Endothelial cell of umbilical vein (primary cell): ENCODE results near the gene P2RY6. TPM values are rescaled to one million over a fixed set of nuclear protein-coding genes. Genes with fewer than 3 reads are reported as not detected.
A peak's percentile ranks its signal among the peaks of the same experiment; 100 is the strongest.

Experiments
- BruUV-seq: library from RNA; stranded (reverse); fragments of 400-500 nt; replicated peaks from 2 replicates; lab custom pipeline; 2021; lab: Mats Ljungman, UMichigan
- CTCF ChIA-PET: fragments of 300-600, 350-600 bp; sonication (Branson Sonifier 250); formaldehyde crosslinking; loops from one replicate; lab custom pipeline; 2021; ENCODE audit warnings: antibody characterized with exemption, inconsistent platforms; lab: Charles Lee
- POLR2A ChIA-PET: fragments of 300-600, 350-600 bp; sonication (Branson Sonifier 250); formaldehyde crosslinking; loops from one replicate; lab custom pipeline; 2021; ENCODE audit warnings: antibody characterized with exemption, inconsistent platforms; lab: Charles Lee
- DNase-seq: peaks from one replicate; pipeline ENCODE4 v3.0.0-alpha.2; 2011; ENCODE audit warnings: low read depth, low spot score
- FAIRE-seq: peaks from 2 replicates; lab custom pipeline; 2011; peaks lifted over from hg19 to GRCh38; lab: Jason Lieb, UNC
- H2AFZ ChIP-seq: 2 replicates; pipeline ENCODE4 v1.6.0; 2012; ENCODE audit warnings: low read depth, low read length, control low read depth, inconsistent platforms
- H3K27ac ChIP-seq: 2 replicates; pipeline ENCODE4 v1.5.1; 2011; ENCODE audit warnings: low read depth, mild to moderate bottlenecking, control low read depth, low read length, moderate library complexity; ENCODE audit not compliant: insufficient read depth
- H3K27me3 ChIP-seq, 2 experiments: 2 replicates each; pipeline versions ENCODE4 v1.6.0 to v1.6.1; 2011; ENCODE audit warnings: low read length in 2 of 2, mixed read lengths in 1 of 2; ENCODE audit not compliant: control insufficient read depth in 2 of 2, insufficient read depth in 2 of 2
- H3K36me3 ChIP-seq, 2 experiments: 2 replicates in 1 of 2; 3 replicates in 1 of 2; pipeline ENCODE4 v1.5.1; 2011; ENCODE audit warnings: low read length in 2 of 2, mild to moderate bottlenecking in 1 of 2, moderate library complexity in 1 of 2; ENCODE audit not compliant: control insufficient read depth in 2 of 2, insufficient read depth in 2 of 2; ENCODE audit errors: extremely low read depth in 1 of 2
- H3K4me1 ChIP-seq: 3 replicates; pipeline ENCODE4 v1.5.1; 2011; ENCODE audit warnings: mild to moderate bottlenecking, low read length; ENCODE audit not compliant: control insufficient read depth, insufficient read depth; ENCODE audit errors: extremely low read depth
- H3K4me2 ChIP-seq: 2 replicates; pipeline ENCODE4 v1.6.1; 2011; ENCODE audit warnings: low read length, control low read depth, mixed read lengths; ENCODE audit not compliant: insufficient read depth
- H3K4me3 ChIP-seq, 3 experiments: fragments of 200-600 bp in 1 of 3; sonication (generic), shearing (Covaris generic) in 1 of 3; replicated peaks in 1 of 3; 2 replicates each; pipeline ENCODE4 v1.5.1; 2011 to 2016; ENCODE audit warnings: control low read depth in 3 of 3, low read length in 3 of 3, mild to moderate bottlenecking in 2 of 3, inconsistent platforms in 1 of 3, low read depth in 1 of 3, moderate library complexity in 1 of 3; ENCODE audit not compliant: insufficient read depth in 1 of 3
- H3K79me2 ChIP-seq: 2 replicates; pipeline ENCODE4 v1.6.0; 2012; ENCODE audit warnings: low read length, inconsistent platforms; ENCODE audit not compliant: control insufficient read depth, insufficient read depth
- H3K9ac ChIP-seq: replicated peaks from 2 replicates; pipeline ENCODE3; 2011; ENCODE audit warnings: low read length, control low read depth; ENCODE audit not compliant: insufficient read depth; ENCODE audit errors: extremely low read depth
- H3K9me1 ChIP-seq: replicated peaks from 3 replicates; pipeline ENCODE4 v1.6.0; 2011; ENCODE audit warnings: mild to moderate bottlenecking, low read length; ENCODE audit not compliant: control insufficient read depth, insufficient read depth; ENCODE audit errors: extremely low read depth
- H3K9me3 ChIP-seq: replicated peaks from 2 replicates; pipeline ENCODE4 v1.5.1; 2012; ENCODE audit warnings: low read length, inconsistent platforms; ENCODE audit not compliant: control insufficient read depth, insufficient read depth
- H4K20me1 ChIP-seq: replicated peaks from 2 replicates; pipeline ENCODE3; 2011; ENCODE audit warnings: mild to moderate bottlenecking, low read length; ENCODE audit not compliant: control insufficient read depth, insufficient read depth; ENCODE audit errors: extremely low read depth
- CTCF ChIP-seq, 2 donors: IDR thresholded peaks; 1 replicate in 1 of 2; 2 replicates in 1 of 2; pipeline ENCODE4 v1.5.1; 2011; ENCODE audit warnings: low read length in 2 of 2, mild to moderate bottlenecking in 2 of 2, moderate library complexity in 2 of 2, control low read depth in 1 of 2, inconsistent platforms in 1 of 2, low read depth in 1 of 2; ENCODE audit not compliant: insufficient read depth in 1 of 2; ENCODE audit errors: extremely low read depth in 1 of 2
- MYC ChIP-seq: IDR thresholded peaks from one replicate; pipeline ENCODE4 v1.6.1; 2011; ENCODE audit warnings: mild to moderate bottlenecking, low read depth, low read length
- POLR2A ChIP-seq: IDR thresholded peaks from 2 replicates; pipeline ENCODE4 v1.6.1; 2012; ENCODE audit warnings: low read depth, mild to moderate bottlenecking, control low read depth, low read length
- POLR2AphosphoS5 ChIP-seq: IDR thresholded peaks from 2 replicates; pipeline ENCODE4 v1.6.1; 2012; ENCODE audit warnings: low read depth, mild to moderate bottlenecking, control low read depth, low read length, moderate library complexity; ENCODE audit not compliant: insufficient read depth
- dilution Hi-C: fragments of 300-500 bp; cut with MboI; formaldehyde crosslinking; loops from one replicate; pipeline ENCODE4 v1.15.0; 2019; ENCODE audit warnings: low sequenced_read_pairs; ENCODE audit not compliant: extremely low pct_ligation_motif_present
- intact Hi-C: fragments of 100-400 bp; cut with micrococcal nuclease; formaldehyde crosslinking; loops from one replicate; pipeline ENCODE4 v1.10.0; 2022
- polyA plus RNA-seq, 4 experiments: library from polyadenylated mRNA; depleted of rRNA in 3 of 4; stranded (reverse) in 3 of 4; unstranded in 1 of 4; fragments of >200 nt; gene quantifications; 2 replicates each; pipeline versions ENCODE4 v1.2.1 to v1.2.3, GENCODE V29; 2011 to 2012; ENCODE audit warnings: missing spikeins in 1 of 4
- total RNA-seq: library from RNA; stranded (reverse); gene quantifications from 2 replicates; pipeline ENCODE4 v1.2.3, GENCODE V29; 2021

The P2RY6 gene
- total and polyA plus RNA-seq, 2 donors (not counting 3 experiments of a cell fraction or from before 2014, with no cell fraction given) = 0.47 TPM; not detected in 1

- FAIRE-seq = peak; percentile 95
- peak overlapping the region; percentile 56 for H2AFZ ChIP-seq
- H3K27ac ChIP-seq = peak overlapping the region; percentile 86
- peak; percentile 92 for DNase-seq
- H3K4me2 ChIP-seq = peak overlapping the region; percentile 85
- dilution Hi-C loops (no loop called here), intact Hi-C loops (loop anchor here (1.0 kb wide), 1 partner anchor 14 kb away; no protein-coding TSS in a partner anchor)
- peaks cover 40% of the 10 kb centered on the region for H3K4me1 ChIP-seq
- BruUV-seq = TSS peak; percentile 20
- no peaks in the 10 kb centered on the region for H3K27me3 ChIP-seq
- peaks cover 0 to 3% of the 10 kb centered on the region in 2 experiments for H3K36me3 ChIP-seq
- peak overlapping the region; percentile 84 for H3K9ac ChIP-seq
- peaks cover 44% of the 10 kb centered on the region for H3K79me2 ChIP-seq
- H3K9me1 ChIP-seq = no peaks in the 10 kb centered on the region
- POLR2A ChIA-PET = interaction anchor here (0.7 to 2.7 kb wide), 5 partner anchors 13 to 54 kb away, joined by 3 to 14 read pairs (median 5); no protein-coding TSS in a partner anchor
- H3K9me3 ChIP-seq = no peaks in the 10 kb centered on the region
- H4K20me1 ChIP-seq = no peaks in the 10 kb centered on the region
- CTCF ChIA-PET = interaction anchor here (0.9 to 16.0 kb wide), 9 partner anchors 11 to 84 kb away, joined by 3 to 455 read pairs (median 11); no protein-coding TSS in a partner anchor
- peak overlapping the region; percentile 66 to 77 (median 72) for H3K4me3 ChIP-seq
- peak; percentile 86 for TF ChIP-seq POLR2A
- TF ChIP-seq MYC = no peak
- no peak for TF ChIP-seq CTCF (IDR thresholded peaks at IDR 0.05; ENCODE audit: extremely low read depth in 1 of 2, insufficient read depth in 1 of 2, low read depth in 1 of 2, low read length in 2 of 2)
- TF ChIP-seq POLR2AphosphoS5 = peak; percentile 92
Measured at GRCh38 chr11:73308961-73309919, 37.1 kb downstream of the P2RY6 start.
